ENCODE data around the gene PTGR3.

PTGR3 gene

GRCh38 chr18:75209129-75209950 is at the start of gene PTGR3:
TSS of gene PTGR3 (minus strand) at chr18:75209139. CDS start at chr18:75209058, 81 bp downstream.
- peak; percentile 57 for DNase-seq

GRCh38 chr18:75257605-75258004 is 48.7 kb upstream of the PTGR3 start:
- no peak for DNase-seq

DNA sequence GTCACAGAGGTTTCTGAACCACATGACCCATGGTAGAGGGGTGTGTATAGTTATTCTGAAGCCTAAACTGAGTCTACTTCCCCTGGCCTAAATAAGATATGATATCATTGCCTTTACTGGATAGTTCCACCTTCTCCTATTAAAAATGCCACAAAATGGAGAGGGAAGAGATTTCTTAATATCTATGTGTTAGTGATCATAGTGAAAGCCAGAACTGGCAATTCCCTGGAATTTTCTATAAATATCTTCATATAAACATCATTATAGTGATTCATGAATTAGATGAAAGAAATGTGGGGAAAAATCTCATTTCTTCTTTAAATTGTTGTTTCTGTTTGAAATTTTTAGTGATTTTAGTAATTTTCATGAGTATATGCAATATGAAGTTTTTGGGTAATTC is 47.4 kb upstream of the PTGR3 start:
- DNase-seq, result no peak

DNA sequence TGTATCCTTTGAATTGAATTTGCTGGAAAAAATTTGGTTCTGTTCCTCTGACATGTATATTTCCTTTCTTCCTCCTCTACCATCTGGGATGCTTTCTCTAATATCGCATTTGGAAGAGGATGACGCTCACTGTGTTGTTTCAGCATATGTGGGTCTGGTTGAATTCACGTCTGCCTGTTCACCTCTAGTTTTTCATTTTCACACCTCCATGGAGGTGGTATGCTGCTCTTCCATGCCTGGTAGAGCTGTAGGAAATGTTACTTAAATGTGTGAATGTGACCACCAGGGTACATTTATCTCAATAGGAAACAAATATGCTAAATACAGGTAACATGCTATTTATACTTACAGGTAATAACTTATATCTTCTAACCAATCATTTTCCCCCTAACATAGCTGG is 46.2 kb upstream of the PTGR3 start:
- DNase-seq, result no peak

- no peak for DNase-seq
Observed at GRCh38 chr18:75253784-75254183, 44.8 kb upstream of the PTGR3 start.

DNA sequence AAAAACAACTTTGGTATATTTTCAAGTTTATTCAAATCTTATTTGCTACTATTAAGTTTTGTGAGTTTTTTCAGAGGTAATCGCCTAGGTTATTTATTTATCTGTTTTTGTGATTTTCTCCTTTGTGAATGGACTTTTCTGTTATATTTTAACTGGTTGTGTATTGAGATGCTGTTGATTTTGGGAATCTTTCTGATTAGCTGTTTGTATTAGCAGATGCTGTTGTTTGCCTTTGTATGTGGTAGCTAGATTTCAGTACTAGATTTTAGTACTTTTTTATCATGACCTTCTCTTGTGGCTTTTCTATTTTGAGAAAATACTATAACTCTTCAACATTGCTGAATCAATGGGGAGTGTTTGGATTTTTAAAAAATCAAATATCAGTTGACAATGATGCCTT is 44.1 kb upstream of the PTGR3 start:
- DNase-seq, result no peak

GRCh38 chr18:75252136-75252535 is 43.2 kb upstream of the PTGR3 start:
- no peak for DNase-seq

- no peak for DNase-seq
Observed at GRCh38 chr18:75251466-75251865, 42.5 kb upstream of the PTGR3 start.

DNA sequence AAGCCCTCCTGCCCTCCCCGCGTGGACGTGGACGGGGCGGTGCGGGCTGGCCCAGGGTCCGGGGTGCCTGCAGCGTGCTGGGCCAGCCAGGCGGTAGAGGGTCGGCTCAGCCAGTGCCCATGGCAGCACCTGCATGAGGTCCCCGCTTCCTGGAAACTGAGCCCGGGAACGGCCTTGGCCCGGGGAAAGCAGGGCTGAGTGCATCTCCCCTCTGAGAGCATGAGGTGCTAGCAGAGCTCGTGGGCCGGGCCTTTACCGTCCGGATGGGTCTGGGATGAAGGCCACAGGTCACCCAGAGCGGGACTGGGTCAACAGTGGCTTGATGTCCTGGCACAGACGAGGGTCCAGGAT is 41.5 kb upstream of the PTGR3 start:
- DNase-seq, result no peak

GRCh38 chr18:75249672-75250470 is 40.9 kb upstream of the PTGR3 start:
- no peak for DNase-seq

DNA sequence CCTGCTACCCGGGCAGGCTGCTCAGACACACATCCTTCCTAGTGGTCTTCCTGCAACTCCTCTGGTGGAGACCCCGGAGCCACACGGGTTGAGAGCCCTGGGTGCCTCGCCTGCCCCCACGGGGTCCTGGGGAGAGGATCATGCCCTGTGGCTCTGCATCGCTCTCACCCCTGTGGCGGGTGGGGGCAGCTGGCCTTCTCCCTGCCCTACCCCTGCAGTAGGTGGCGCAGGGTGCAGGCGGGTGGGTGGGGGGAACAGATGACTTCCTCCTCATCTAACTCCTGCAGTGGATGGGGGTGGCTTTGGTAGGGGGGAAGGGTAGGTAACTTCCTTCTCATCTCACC is 40.2 kb upstream of the PTGR3 start:
- DNase-seq, result no peak

- DNase-seq, result no peak
Observed at GRCh38 chr18:75248426-75249174, 39.7 kb upstream of the PTGR3 start.

DNA sequence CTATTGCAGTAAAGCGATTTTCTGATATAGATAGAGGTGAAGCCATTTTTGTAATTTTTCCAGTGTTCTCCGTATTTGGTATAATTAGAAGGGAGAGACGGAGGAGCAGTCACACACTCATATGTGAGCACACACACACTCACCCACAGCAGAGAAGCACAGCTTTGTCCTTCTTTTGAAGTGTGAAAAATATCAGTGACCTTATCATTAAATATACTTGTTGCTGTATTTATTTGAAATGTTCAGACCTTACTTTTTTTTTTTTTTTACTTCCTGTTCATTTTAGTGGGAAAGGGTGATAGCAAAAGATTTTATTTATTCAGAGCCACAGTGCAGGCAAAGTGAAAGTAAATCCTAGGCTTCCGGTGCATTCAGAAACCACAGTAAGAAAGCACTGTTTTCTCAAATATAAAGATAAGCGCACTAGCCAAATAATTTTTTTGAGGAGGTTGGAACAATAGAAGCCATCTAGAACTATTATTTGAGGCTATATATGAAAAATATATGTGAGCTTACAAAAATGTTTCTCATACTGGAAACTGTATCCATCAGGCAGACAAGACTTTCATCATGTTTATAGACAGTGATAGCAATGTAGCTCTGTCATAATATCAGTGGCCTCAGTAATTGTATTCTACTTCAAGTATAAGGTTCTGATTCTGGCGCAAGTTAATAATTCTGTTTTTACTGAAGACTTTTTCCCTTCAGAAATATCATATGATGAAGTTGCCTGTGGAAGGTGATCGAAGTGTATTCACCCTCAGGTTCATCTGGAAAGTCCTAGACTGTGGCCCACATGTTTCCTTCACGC is 38.9 kb upstream of the PTGR3 start:
- no peak for DNase-seq

GRCh38 chr18:75246721-75247610 is 38.0 kb upstream of the PTGR3 start:
- DNase-seq, result no peak

DNA sequence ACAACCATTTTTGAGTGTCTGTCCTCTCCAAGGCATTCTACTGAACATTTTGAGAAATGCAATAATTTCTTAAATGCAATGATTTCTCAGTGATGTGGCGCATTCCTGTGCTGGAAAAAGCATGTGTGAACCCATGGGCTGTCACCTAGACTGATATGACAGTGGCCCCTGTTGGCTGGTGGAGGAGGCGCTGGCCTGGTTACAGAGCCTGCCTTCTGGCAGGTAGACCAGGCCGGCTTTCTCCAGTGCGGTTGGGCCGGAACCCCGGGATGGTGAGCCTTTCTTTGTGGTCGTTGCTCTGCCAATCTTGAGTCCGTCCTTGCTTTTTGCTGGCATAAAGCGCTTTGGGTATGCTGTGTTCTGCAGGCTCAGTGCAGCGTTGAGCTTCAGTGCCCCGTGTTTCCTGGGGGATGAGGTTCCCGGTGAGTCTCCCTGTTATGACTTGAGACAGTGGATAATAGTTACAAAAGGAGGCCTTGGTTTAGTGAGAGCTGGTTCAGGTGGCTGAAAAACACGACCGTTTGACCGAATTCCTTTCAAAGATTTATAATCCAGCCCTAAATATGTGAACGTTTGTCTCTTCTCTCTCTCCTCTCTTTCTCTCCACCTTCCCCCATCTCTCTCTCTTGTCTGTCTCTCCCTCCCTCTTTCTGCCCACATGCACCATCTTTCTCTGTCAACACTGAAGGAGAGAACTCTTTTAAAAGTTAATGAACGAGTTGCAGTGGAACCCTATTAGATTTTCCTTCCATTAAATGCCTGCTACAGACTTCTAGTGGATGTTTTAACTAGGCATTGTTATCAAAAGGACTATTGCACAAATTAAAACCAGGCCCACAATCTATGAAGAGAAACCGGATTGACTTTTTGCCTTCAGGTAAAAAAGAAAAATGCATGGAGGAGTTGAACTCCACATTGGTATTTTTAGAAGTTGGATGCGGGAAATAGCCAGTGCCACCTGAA is 35.7 kb upstream of the PTGR3 start:
- peak; percentile 28 for DNase-seq

GRCh38 chr18:75241705-75242104 is 32.8 kb upstream of the PTGR3 start:
- no peak for DNase-seq

GRCh38 chr18:75240433-75240832 is 31.5 kb upstream of the PTGR3 start:
- DNase-seq, result no peak

- DNase-seq, result no peak
Observed at GRCh38 chr18:75238786-75239185, 29.8 kb upstream of the PTGR3 start.

DNA sequence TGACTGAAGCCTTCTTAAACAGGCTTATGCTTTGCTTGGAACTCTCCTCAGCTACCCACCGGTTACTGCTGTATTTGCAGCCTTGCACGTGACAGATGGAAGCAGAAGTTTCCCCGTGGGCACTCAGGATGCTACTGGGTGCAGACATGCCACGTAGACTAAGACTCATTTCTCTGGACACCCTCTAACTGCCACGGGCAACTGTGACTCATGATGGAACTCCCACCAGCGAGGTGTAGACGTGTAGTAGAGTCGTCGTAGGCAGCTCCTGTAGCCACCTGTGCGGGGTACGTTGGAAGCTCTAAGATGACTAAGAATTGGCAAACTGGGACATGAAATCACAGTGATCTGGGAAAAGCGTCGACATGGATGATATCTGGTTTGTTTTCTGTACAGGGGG is 29.2 kb upstream of the PTGR3 start:
- no peak for DNase-seq

DNA sequence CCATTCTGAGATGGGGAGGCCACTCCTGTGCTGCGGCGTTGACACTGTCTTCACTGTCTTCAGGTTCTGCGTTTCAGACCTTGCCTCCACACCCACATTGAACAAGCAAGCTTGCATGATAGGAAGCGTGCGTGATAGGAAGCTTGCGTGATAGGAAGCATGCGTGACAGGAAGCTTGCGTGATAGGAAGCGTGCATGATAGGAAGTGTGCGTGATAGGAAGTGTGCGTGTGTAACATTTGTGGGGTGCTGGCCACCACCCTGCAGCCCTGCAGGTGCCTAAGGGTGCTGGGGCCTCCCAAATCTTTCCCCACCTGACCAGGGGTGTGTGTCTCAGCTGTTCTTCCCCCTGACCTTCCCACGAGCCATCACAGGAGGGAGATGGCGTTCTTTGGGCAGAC is 27.0 kb upstream of the PTGR3 start:
- DNase-seq, result no peak

DNA sequence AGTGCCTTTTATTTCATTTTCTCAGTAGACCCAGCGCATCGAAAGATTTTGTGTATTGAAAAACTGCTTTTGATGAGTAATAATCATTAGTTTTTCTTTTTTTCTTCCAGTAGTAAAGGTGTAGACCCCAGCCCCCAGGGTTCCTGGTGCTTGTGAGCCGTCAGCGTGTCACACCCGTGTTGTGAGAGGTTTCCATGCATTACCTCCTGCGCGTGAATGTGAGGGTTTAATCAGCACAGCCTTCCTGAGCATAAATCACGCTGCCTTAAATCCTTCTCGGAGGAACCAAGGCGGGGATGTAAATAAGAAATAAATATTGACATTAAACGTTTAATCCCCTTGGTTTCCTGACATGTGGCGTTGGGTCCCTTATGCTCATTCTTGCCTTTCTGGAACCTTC is 26.0 kb upstream of the PTGR3 start:
- no peak for DNase-seq
